IMR-90 (cell line): ENCODE data around the gene EHBP1. TPM values are rescaled to one million over a fixed set of nuclear protein-coding genes. Genes with fewer than 3 reads are reported as not detected.
A peak's percentile ranks its signal among the peaks of the same experiment; 100 is the strongest.

Source experiments
- ATAC-seq: fragments of 200-7000 bp; cut with Tn5 transposase; 2 replicates; pipeline ENCODE4 v1.9.1; 2020; ENCODE audit warnings: low read depth, mild to moderate bottlenecking, moderate library complexity
- BruUV-seq: library from RNA; stranded (reverse); fragments of 400-500 nt; replicated peaks from 2 replicates; lab custom pipeline; 2021; lab: Mats Ljungman, UMichigan
- CTCF ChIA-PET: fragments of 300-600 bp; formaldehyde crosslinking; extraction: SDS; loops from one replicate; lab custom pipeline; 2021; ENCODE audit warnings: antibody characterized with exemption; lab: Yijun Ruan, JAX
- POLR2A ChIA-PET: fragments of 300-600 bp; sonication (Branson Sonifier 250); formaldehyde crosslinking; loops from one replicate; lab custom pipeline; 2022; ENCODE audit warnings: antibody characterized with exemption; ENCODE audit not compliant: unreplicated experiment; lab: Charles Lee
- DNase-seq: peaks from one replicate; pipeline ENCODE4 v3.0.0; 2013
- H2AFZ ChIP-seq: replicated peaks from 2 replicates; pipeline ENCODE3; 2013; ENCODE audit warnings: low read length, mild to moderate bottlenecking; ENCODE audit not compliant: poor library complexity
- H2AK5ac ChIP-seq: 2 replicates; pipeline ENCODE4 v1.6.1; 2013; ENCODE audit warnings: low read depth, low read length, inconsistent platforms
- H2AK9ac ChIP-seq: replicated peaks from 2 replicates; pipeline ENCODE3; 2013; ENCODE audit warnings: mild to moderate bottlenecking, low read depth, low read length, moderate library complexity; ENCODE audit not compliant: poor library complexity
- H2BK120ac ChIP-seq: 2 replicates; pipeline ENCODE4 v1.6.1; 2013; ENCODE audit warnings: low read depth, low read length, inconsistent platforms
- H2BK15ac ChIP-seq: 3 replicates; pipeline ENCODE4 v1.6.1; 2013; ENCODE audit warnings: low read depth, low read length, inconsistent platforms
- H2BK20ac ChIP-seq: 2 replicates; pipeline ENCODE4 v1.6.1; 2013; ENCODE audit warnings: low read depth, mild to moderate bottlenecking, inconsistent platforms, low read length, moderate library complexity
- H2BK5ac ChIP-seq: 2 replicates; pipeline ENCODE4 v1.6.1; 2013; ENCODE audit warnings: mild to moderate bottlenecking, low read depth, low read length, inconsistent platforms; ENCODE audit not compliant: poor library complexity, severe bottlenecking
- H3K14ac ChIP-seq: replicated peaks from 2 replicates; pipeline ENCODE4 v1.6.1; 2013; ENCODE audit warnings: low read depth, low read length, inconsistent platforms
- H3K18ac ChIP-seq: 2 replicates; pipeline ENCODE4 v1.6.1; 2013; ENCODE audit warnings: low read depth, low read length, control low read depth
- H3K23ac ChIP-seq: 2 replicates; pipeline ENCODE4 v1.6.1; 2013; ENCODE audit warnings: low read depth, low read length, inconsistent platforms
- H3K27ac ChIP-seq: 2 replicates; pipeline ENCODE4 v1.5.1; 2013; ENCODE audit warnings: mild to moderate bottlenecking, control low read depth, low read length; ENCODE audit not compliant: insufficient read depth
- H3K27me3 ChIP-seq: 2 replicates; pipeline ENCODE4 v1.6.1; 2013; ENCODE audit warnings: low read length; ENCODE audit not compliant: control insufficient read depth, insufficient read depth
- H3K36me3 ChIP-seq: 2 replicates; pipeline ENCODE4 v1.6.1; 2013; ENCODE audit warnings: low read length, mixed read lengths; ENCODE audit not compliant: control insufficient read depth, insufficient read depth
- H3K4ac ChIP-seq: 2 replicates; pipeline ENCODE4 v1.6.1; 2013; ENCODE audit warnings: low read depth, low read length, inconsistent platforms
- H3K4me1 ChIP-seq: 2 replicates; pipeline ENCODE4 v1.6.1; 2013; ENCODE audit warnings: low read length, mixed read lengths; ENCODE audit not compliant: control insufficient read depth, insufficient read depth
- H3K4me2 ChIP-seq: 2 replicates; pipeline ENCODE4 v1.6.1; 2013; ENCODE audit warnings: low read depth, mild to moderate bottlenecking, control low read depth, low read length, moderate library complexity
- H3K4me3 ChIP-seq: 2 replicates; pipeline ENCODE4 v1.5.1; 2013; ENCODE audit warnings: low read depth, mild to moderate bottlenecking, control low read depth, low read length, moderate library complexity; ENCODE audit not compliant: insufficient read depth
- H3K56ac ChIP-seq: 2 replicates; pipeline ENCODE4 v1.6.1; 2013; ENCODE audit warnings: low read length, inconsistent platforms; ENCODE audit not compliant: insufficient read depth; ENCODE audit errors: extremely low read depth
- H3K79me1 ChIP-seq, 2 experiments: 2 replicates each; pipeline ENCODE4 v1.6.1; 2013; ENCODE audit warnings: low read length in 2 of 2, inconsistent platforms in 1 of 2, low read depth in 1 of 2
- H3K9ac ChIP-seq: 2 replicates; pipeline ENCODE4 v1.6.1; 2013; ENCODE audit warnings: low read depth, low read length, control low read depth
- H3K9me1 ChIP-seq: 2 replicates; pipeline ENCODE4 v1.6.1; 2013; ENCODE audit warnings: low read length, inconsistent platforms; ENCODE audit not compliant: insufficient read depth
- H3K9me3 ChIP-seq: 2 replicates; pipeline ENCODE4 v1.6.1; 2013; ENCODE audit warnings: low read length; ENCODE audit not compliant: control insufficient read depth, insufficient read depth
- H4K20me1 ChIP-seq: 2 replicates; pipeline ENCODE4 v1.6.1; 2013; ENCODE audit warnings: low read length, inconsistent platforms; ENCODE audit not compliant: insufficient read depth
- H4K5ac ChIP-seq: 2 replicates; pipeline ENCODE4 v1.6.1; 2013; ENCODE audit warnings: mild to moderate bottlenecking, low read depth, low read length, control low read depth
- H4K8ac ChIP-seq, 2 experiments: 2 replicates each; pipeline ENCODE4 v1.6.1; 2013; ENCODE audit warnings: low read depth in 2 of 2, low read length in 2 of 2, control low read depth in 1 of 2, inconsistent platforms in 1 of 2
- H4K91ac ChIP-seq: 2 replicates; pipeline ENCODE4 v1.6.1; 2013; ENCODE audit warnings: low read depth, low read length, inconsistent platforms; ENCODE audit not compliant: insufficient read depth
- BHLHE40 ChIP-seq: fragments of 150-350 bp; IDR thresholded peaks from 2 replicates; pipeline ENCODE4 v1.6.1; 2016; ENCODE audit warnings: mild to moderate bottlenecking, low read depth, low read length
- CEBPB ChIP-seq: IDR thresholded peaks from 2 replicates; pipeline ENCODE4 v1.6.1; 2012; ENCODE audit warnings: low read depth, low read length, improper control_type of control experiment
- CHD1 ChIP-seq: IDR thresholded peaks from 2 replicates; pipeline ENCODE4 v1.6.1; 2012; ENCODE audit warnings: low read depth, low read length, improper control_type of control experiment
- CTCF ChIP-seq: conservative IDR thresholded peaks from 2 replicates; pipeline ENCODE4 v1.5.1; 2012; ENCODE audit warnings: mild to moderate bottlenecking, low read depth, low read length, improper control_type of control experiment
- FOS ChIP-seq: fragments of 150-350 bp; IDR thresholded peaks from 2 replicates; pipeline ENCODE4 v1.6.1; 2016; ENCODE audit warnings: low read depth, low read length
- MAFK ChIP-seq: IDR thresholded peaks from 2 replicates; pipeline ENCODE4 v1.6.1; 2012; ENCODE audit warnings: low read depth, low read length, improper control_type of control experiment
- MAZ ChIP-seq: IDR thresholded peaks from 2 replicates; pipeline ENCODE4 v1.6.1; 2012; ENCODE audit warnings: low read depth, mild to moderate bottlenecking, low read length, improper control_type of control experiment, moderate library complexity, borderline replicate concordance
- MXI1 ChIP-seq: IDR thresholded peaks from 2 replicates; pipeline ENCODE4 v1.6.1; 2012; ENCODE audit warnings: low read depth, mild to moderate bottlenecking, low read length, moderate library complexity, borderline replicate concordance
- NFE2L2 ChIP-seq: fragments of 150-350 bp; IDR thresholded peaks from 2 replicates; pipeline ENCODE4 v1.6.1; 2016; ENCODE audit warnings: low read depth, mild to moderate bottlenecking, low read length
- POLR2A ChIP-seq: IDR thresholded peaks from 2 replicates; pipeline ENCODE4 v1.6.1; 2012; ENCODE audit warnings: mild to moderate bottlenecking, low read depth, low read length
- RAD21 ChIP-seq: IDR thresholded peaks from 2 replicates; pipeline ENCODE4 v1.6.1; 2012; ENCODE audit warnings: low read length, improper control_type of control experiment
- RCOR1 ChIP-seq: IDR thresholded peaks from 2 replicates; pipeline ENCODE4 v1.6.1; 2012; ENCODE audit warnings: mild to moderate bottlenecking, low read length, improper control_type of control experiment; ENCODE audit not compliant: insufficient replicate concordance
- RFX5 ChIP-seq: IDR thresholded peaks from 2 replicates; pipeline ENCODE4 v1.8.0; 2012; ENCODE audit warnings: low read depth, mild to moderate bottlenecking, low read length, moderate library complexity
- SMC3 ChIP-seq: fragments of 150-350 bp; IDR thresholded peaks from 2 replicates; pipeline ENCODE4 v1.6.1; 2016; ENCODE audit warnings: low read depth, mild to moderate bottlenecking, antibody characterized with exemption, low read length, moderate library complexity
- USF2 ChIP-seq: fragments of 150-350 bp; IDR thresholded peaks from 2 replicates; pipeline ENCODE4 v1.6.1; 2017; ENCODE audit warnings: mild to moderate bottlenecking, antibody characterized with exemption, low read length, low read depth
- WGBS, 2 experiments: methylation state at CpG; one replicate each; pipeline versions ENCODE4 v1.1.5 to v1.1.7; 2013; ENCODE audit warnings: missing lambda C conversion rate in 2 of 2; ENCODE audit not compliant: insufficient read length in 1 of 2; ENCODE audit errors: extremely low coverage in 2 of 2; 5-methylcytosine and 5-hydroxymethylcytosine counted together
- dilution Hi-C: fragments of 300-500 bp; cut with HindIII; formaldehyde crosslinking; loops from one replicate; pipeline ENCODE4 v1.14.3; 2018; ENCODE audit warnings: low sequenced_read_pairs; ENCODE audit not compliant: unreplicated experiment
- in situ Hi-C: fragments of 300-500 bp; cut with MboI; formaldehyde crosslinking; loops from 3 replicates; pipeline ENCODE4 v1.14.3; 2019; ENCODE audit warnings: low sequenced_read_pairs, inconsistent platforms, mixed read lengths
- intact Hi-C: fragments of 100-400 bp; cut with micrococcal nuclease; formaldehyde crosslinking; loops from 2 replicates; pipeline ENCODE4 v1.10.0; 2022
- polyA plus RNA-seq, 3 experiments: library from polyadenylated mRNA; depleted of rRNA; stranded (reverse); fragments of >200 nt; gene quantifications; 2 replicates each; pipeline ENCODE4 v1.2.3, GENCODE V29; 2012; ENCODE audit warnings: low replicate concordance in 1 of 3
- total RNA-seq: library from RNA; depleted of rRNA; stranded (reverse); fragments of >200 nt; gene quantifications from 2 replicates; pipeline ENCODE4 v1.2.3, GENCODE V29; 2012

Gene EHBP1
- total and polyA plus RNA-seq, 2 of the 4 experiments (the other 2 are of a cell fraction): 28.3 to 44.4 TPM

- peak overlapping the region; percentile 24; the same call in 1 of the 3 replicates for H2BK15ac ChIP-seq
- peaks cover 21 to 27% of the 10 kb centered on the region in 2 experiments for H3K79me1 ChIP-seq
- intact Hi-C loops: loop anchor here (1.0 to 5.0 kb wide), 4 partner anchors 41 to 247 kb away; partner anchors contain the start of gene TMEM17
- H3K23ac ChIP-seq: peak overlapping the region; percentile 43
- no peaks in the 10 kb centered on the region for H4K20me1 ChIP-seq
- no peaks in the 10 kb centered on the region for H3K9me3 ChIP-seq
- no peak for ATAC-seq
- H3K9ac ChIP-seq: peak overlapping the region; percentile 72
- peak overlapping the region; percentile 78 to 83 for H4K8ac ChIP-seq
- H4K91ac ChIP-seq: peak overlapping the region; percentile 79; the same call in 1 of the 2 replicates
- DNase-seq: no peak
- peak overlapping the region; percentile 84 for H3K27ac ChIP-seq
- peaks cover 6% of the 10 kb centered on the region; the same call in 1 of the 2 replicates for H3K9me1 ChIP-seq
- CTCF ChIA-PET: interaction anchor here (0.6 kb wide), 1 partner anchor 765 kb away, joined by 4 read pairs; no protein-coding TSS in a partner anchor
- peak overlapping the region; percentile 61 for H3K18ac ChIP-seq
- TF ChIP-seq MXI1 (no peak), BHLHE40 (no peak), USF2 (no peak), MAFK (no peak), CTCF (no peak), SMC3 (no peak), NFE2L2 (no peak), RAD21 (no peak), RFX5 (no peak), CHD1 (no peak), CEBPB (no peak), RCOR1 (no peak), FOS (no peak), MAZ (no peak), POLR2A (no peak)
- peak overlapping the region; percentile 58 for H3K4me3 ChIP-seq
- peak overlapping the region; percentile 91 for H2AFZ ChIP-seq
- no TSS peak for BruUV-seq
- in situ Hi-C loops: loop anchor here (5.0 kb wide), 1 partner anchor 37 kb away; no protein-coding TSS in a partner anchor
- peak overlapping the region; percentile 53 for H2BK120ac ChIP-seq
- peak overlapping the region; percentile 3; the same call in 1 of the 2 replicates for H2AK5ac ChIP-seq
- peak overlapping the region; percentile 7; the same call in 1 of the 2 replicates for H4K5ac ChIP-seq
- dilution Hi-C loops: no loop called here
- H3K4me1 ChIP-seq: peaks cover 4% of the 10 kb centered on the region; the same call in 1 of the 2 replicates
- H3K36me3 ChIP-seq: peaks cover 2% of the 10 kb centered on the region; the same call in 1 of the 2 replicates
- H3K14ac ChIP-seq: peak overlapping the region; percentile 89
- no peak overlapping the region for H2BK20ac ChIP-seq
- H3K4ac ChIP-seq: peak overlapping the region; percentile 71
- POLR2A ChIA-PET: interaction anchor here (0.5 kb wide), 1 partner anchor 219 kb away, joined by 3 read pairs; no protein-coding TSS in a partner anchor
- H3K27me3 ChIP-seq: no peaks in the 10 kb centered on the region
- H3K56ac ChIP-seq: peak overlapping the region; percentile 77
- no peak overlapping the region for H2AK9ac ChIP-seq
- WGBS, 2 experiments: no CpG with 5 or more reads among the region's 2 CpGs
- H3K4me2 ChIP-seq: peak overlapping the region; percentile 87
- peak overlapping the region; percentile 82 for H2BK5ac ChIP-seq
Measured at GRCh38 chr2:62704654-62705006, 883 bp upstream of the EHBP1 start.
